Calu3 (cell line): ENCODE data around the gene ARHGAP45. TPM values are rescaled to one million over a fixed set of nuclear protein-coding genes. Genes with fewer than 3 reads are reported as not detected.

Experiments
- BruUV-seq: library from RNA; stranded (reverse); fragments of 400-500 nt; replicated peaks from 2 replicates; lab custom pipeline; 2021; lab: Mats Ljungman, UMichigan
- CTCF ChIA-PET: fragments of 300-600 bp; sonication (Branson Sonifier 250); formaldehyde crosslinking; loops from one replicate; lab custom pipeline; 2022; ENCODE audit warnings: antibody characterized with exemption; lab: Charles Lee
- DNase-seq: peaks from one replicate; pipeline ENCODE4 v3.0.0; 2022
- H3K27ac Mint-ChIP-seq: one replicate; pipeline ENCODE4 v1.8.0; 2022; ENCODE audit warnings: mixed read lengths; ENCODE audit not compliant: unreplicated experiment
- H3K27me3 Mint-ChIP-seq: one replicate; pipeline ENCODE4 v1.8.0; 2022; ENCODE audit warnings: mixed read lengths; ENCODE audit not compliant: unreplicated experiment
- H3K36me3 Mint-ChIP-seq: one replicate; pipeline ENCODE4 v1.8.0; 2022; ENCODE audit warnings: mild to moderate bottlenecking, moderate library complexity, mixed read lengths; ENCODE audit not compliant: insufficient read depth, unreplicated experiment
- H3K4me1 Mint-ChIP-seq: one replicate; pipeline ENCODE4 v1.8.0; 2022; ENCODE audit warnings: mild to moderate bottlenecking, low read depth, mixed read lengths; ENCODE audit not compliant: unreplicated experiment
- H3K4me3 Mint-ChIP-seq: one replicate; pipeline ENCODE4 v1.8.0; 2022; ENCODE audit warnings: mild to moderate bottlenecking, low read depth, moderate library complexity, mixed read lengths; ENCODE audit not compliant: unreplicated experiment
- H3K9me3 Mint-ChIP-seq: one replicate; pipeline ENCODE4 v1.8.0; 2022; ENCODE audit warnings: low read depth, mixed read lengths; ENCODE audit not compliant: unreplicated experiment
- intact Hi-C: fragments of 100-400 bp; cut with micrococcal nuclease; formaldehyde crosslinking; loops from one replicate; pipeline ENCODE4 v1.10.0; 2022; ENCODE audit not compliant: unreplicated experiment
- total RNA-seq: library from RNA; stranded (reverse); gene quantifications from 2 replicates; pipeline ENCODE4 v1.2.3, GENCODE V29; 2022
- TF ChIP-seq, protein P1 (sequence below): fragments of 200-600 bp; IDR thresholded peaks from one replicate; pipeline ENCODE4 v1.8.0; 2022; ENCODE audit warnings: antibody characterized with exemption; ENCODE audit not compliant: unreplicated experiment

ARHGAP45 gene
- total RNA-seq, 1 experiment from 2014 or later, result 10.4 TPM

DNA sequence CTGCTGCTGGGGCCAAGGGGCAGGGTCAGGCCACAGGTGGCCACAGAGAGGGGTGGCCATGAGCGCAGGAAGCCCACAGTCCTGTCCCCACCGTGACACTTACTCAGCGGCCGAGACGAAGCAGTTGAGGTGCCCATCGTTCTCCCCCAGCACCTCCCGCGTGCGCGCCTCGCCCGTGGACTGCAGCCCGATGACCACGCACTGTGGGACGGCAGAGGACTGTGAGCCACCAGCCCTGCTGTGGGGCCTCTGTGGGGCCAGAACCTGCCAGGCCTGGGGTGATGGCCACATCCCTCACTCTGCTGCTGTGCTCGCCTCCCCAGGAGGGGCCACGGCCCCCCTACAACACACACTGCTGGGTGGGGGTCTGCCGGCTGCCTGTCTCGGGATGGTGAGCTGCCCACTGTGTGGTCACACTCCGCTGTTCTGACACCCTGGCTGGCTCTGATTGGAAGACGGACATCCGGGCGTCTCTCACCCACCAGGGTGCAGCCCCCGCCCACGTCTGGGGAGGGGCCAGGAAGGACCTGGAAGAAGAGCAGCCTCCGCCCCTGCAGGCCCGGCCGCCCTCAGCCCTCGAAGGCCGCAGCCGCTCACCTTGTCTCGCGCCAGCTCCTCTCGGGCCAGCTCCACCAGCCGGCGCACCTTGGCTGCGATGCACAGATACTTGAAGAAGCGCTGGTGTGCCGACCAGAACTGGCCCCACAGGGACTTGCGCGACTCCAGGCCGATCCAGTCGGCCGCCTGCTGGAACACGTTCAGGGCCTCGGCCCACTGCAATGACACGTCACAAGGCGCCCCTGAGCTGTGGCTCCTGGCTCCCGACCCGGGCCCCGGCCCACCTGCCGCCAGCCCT is 50.0 kb downstream of the ARHGAP45 start:
- BruUV-seq, result no TSS peak
- CTCF ChIA-PET, result no interaction called here
- Mint-ChIP-seq H3K36me3 (peaks cover 64% of the 10 kb centered on the region), H3K4me1 (no peaks in the 10 kb centered on the region), H3K9me3 (no peaks in the 10 kb centered on the region), H3K4me3 (no peak overlapping the region), H3K27ac (no peak overlapping the region), H3K27me3 (no peaks in the 10 kb centered on the region)
- no peak for DNase-seq
- intact Hi-C loops, result no loop called here
- TF ChIP-seq, protein P1, sequence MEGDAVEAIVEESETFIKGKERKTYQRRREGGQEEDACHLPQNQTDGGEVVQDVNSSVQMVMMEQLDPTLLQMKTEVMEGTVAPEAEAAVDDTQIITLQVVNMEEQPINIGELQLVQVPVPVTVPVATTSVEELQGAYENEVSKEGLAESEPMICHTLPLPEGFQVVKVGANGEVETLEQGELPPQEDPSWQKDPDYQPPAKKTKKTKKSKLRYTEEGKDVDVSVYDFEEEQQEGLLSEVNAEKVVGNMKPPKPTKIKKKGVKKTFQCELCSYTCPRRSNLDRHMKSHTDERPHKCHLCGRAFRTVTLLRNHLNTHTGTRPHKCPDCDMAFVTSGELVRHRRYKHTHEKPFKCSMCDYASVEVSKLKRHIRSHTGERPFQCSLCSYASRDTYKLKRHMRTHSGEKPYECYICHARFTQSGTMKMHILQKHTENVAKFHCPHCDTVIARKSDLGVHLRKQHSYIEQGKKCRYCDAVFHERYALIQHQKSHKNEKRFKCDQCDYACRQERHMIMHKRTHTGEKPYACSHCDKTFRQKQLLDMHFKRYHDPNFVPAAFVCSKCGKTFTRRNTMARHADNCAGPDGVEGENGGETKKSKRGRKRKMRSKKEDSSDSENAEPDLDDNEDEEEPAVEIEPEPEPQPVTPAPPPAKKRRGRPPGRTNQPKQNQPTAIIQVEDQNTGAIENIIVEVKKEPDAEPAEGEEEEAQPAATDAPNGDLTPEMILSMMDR, result no peak

DNA sequence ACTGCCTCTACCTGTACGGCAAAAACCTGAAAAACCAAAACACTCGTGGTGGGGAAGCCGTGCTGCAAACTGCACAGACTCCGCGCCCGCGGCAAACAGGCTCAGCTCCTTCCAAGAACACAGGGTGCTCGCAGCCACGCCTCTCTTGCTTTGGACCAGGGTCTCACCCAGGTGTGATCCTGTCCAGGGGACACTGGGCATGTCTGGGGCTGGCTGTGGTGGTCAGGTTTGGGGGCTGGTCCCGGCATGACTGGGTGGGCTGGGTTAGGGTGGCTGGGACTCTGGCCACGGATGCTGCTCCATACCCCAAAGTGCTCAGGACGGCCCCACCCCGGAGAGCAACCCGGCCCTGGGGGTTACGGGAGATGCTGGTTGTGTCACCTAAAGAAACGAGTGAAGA is 50.7 kb downstream of the ARHGAP45 start:
- Mint-ChIP-seq H3K9me3 (no peaks in the 10 kb centered on the region), H3K27ac (no peak overlapping the region), H3K4me3 (no peak overlapping the region), H3K4me1 (no peaks in the 10 kb centered on the region), H3K36me3 (peaks cover 59% of the 10 kb centered on the region), H3K27me3 (no peaks in the 10 kb centered on the region)
- BruUV-seq, result no TSS peak
- TF ChIP-seq, protein P1, result no peak
- intact Hi-C loops, result no loop called here
- no peak for DNase-seq
- CTCF ChIA-PET, result no interaction called here

DNA sequence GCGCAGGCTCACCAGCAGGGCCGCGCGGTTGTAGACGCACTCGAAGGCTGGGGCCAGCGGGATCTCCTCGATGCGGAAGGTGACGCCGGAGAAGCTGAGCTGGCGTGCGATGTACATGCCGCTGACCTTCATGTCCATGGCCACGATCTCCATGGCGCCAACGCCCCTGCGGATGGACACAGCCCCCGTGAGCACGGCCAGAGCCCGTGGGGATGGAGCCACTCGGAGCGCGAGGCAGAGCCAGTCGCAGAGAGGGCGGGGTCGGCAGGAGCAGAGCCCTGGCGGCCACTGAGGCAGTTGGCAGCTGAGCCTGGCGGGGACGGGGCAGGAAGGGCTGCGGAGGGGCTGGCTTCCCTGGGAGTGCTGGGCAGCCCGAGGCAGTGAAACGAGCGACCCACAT is 52.0 kb downstream of the ARHGAP45 start:
- Mint-ChIP-seq H3K36me3 (peaks cover 59% of the 10 kb centered on the region), H3K4me1 (no peaks in the 10 kb centered on the region), H3K9me3 (no peaks in the 10 kb centered on the region), H3K4me3 (no peak overlapping the region), H3K27me3 (no peaks in the 10 kb centered on the region), H3K27ac (no peak overlapping the region)
- TF ChIP-seq, protein P1, result no peak
- CTCF ChIA-PET, result no interaction called here
- DNase-seq, result no peak
- BruUV-seq, result no TSS peak
- intact Hi-C loops, result no loop called here

DNA sequence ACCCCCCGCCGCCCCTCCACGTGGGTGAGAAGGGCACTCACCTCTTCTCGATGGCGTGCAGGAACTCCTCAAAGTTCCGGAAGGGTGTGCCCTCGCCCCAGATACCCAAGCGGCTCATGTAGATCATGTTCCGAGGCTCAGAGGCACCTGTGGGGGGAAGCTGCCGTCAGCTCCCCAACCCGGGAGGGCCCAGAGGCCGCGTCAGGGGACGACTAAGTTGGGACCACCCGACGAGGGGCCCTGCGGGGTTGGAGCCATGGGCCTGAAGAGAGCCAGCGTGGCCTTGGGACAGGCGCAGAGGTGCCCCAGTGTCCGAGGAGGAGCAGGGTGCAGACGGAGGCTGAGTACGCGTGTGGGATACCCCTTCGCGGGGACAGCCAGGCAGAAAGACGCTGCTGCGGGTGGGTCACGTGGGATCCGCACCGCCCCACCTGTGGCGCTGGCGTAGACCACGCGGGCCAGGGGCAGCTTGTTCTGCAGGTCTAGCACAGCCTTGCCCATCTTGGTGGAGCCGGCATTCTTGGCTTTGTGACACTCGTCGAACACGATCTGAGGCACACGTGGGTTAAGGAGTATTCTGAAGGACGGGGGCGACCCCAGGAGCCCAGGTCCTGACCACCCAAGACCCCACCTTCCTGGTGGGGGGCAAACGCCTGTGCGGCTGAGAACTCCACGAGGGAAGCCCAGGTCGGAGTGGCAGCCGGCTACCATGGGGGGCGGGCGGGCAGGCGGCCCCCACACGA is 52.7 kb downstream of the ARHGAP45 start:
- TF ChIP-seq, protein P1, result no peak
- Mint-ChIP-seq H3K27ac (no peak overlapping the region), H3K36me3 (peaks cover 62% of the 10 kb centered on the region), H3K27me3 (no peaks in the 10 kb centered on the region), H3K9me3 (no peaks in the 10 kb centered on the region), H3K4me1 (no peaks in the 10 kb centered on the region), H3K4me3 (no peak overlapping the region)
- CTCF ChIA-PET, result no interaction called here
- intact Hi-C loops, result no loop called here
- DNase-seq, result no peak
- BruUV-seq, result no TSS peak
